Stimulated activated CD8-positive, alpha-beta memory T cell treated with anti-CD3 and anti-CD28 coated beads, Interleukin-2, amount 100 ng/mL, for 1 hour (primary cell): ENCODE data around the gene LMX1B.

Source experiments
- DNase-seq, 2 donors: peaks; one replicate each; pipeline ENCODE4 v3.0.0-alpha.2; 2020; ENCODE audit warnings: low read depth in 2 of 2

Gene LMX1B

DNA sequence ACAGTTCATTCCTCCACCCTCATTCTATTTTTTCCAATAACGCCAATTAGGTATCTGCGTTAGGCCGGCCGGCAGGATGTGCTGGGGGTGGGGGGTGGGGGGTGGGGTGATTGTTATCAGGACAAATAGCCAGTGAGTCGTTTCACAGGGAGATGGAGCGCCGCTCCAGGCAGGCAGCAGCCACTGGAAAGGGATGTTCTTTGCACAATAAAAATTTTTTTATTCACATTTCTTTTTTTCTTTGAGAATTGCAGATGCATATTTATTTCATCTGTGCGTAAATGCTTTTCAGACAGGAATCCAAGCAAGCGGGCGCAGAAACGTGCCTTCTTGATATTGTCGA lies 4.1 kb downstream of the LMX1B start:
- DNase-seq = no peak

GRCh38 chr9:126618190-126618584 lies 4.5 kb downstream of the LMX1B start:
- no peak for DNase-seq

DNA sequence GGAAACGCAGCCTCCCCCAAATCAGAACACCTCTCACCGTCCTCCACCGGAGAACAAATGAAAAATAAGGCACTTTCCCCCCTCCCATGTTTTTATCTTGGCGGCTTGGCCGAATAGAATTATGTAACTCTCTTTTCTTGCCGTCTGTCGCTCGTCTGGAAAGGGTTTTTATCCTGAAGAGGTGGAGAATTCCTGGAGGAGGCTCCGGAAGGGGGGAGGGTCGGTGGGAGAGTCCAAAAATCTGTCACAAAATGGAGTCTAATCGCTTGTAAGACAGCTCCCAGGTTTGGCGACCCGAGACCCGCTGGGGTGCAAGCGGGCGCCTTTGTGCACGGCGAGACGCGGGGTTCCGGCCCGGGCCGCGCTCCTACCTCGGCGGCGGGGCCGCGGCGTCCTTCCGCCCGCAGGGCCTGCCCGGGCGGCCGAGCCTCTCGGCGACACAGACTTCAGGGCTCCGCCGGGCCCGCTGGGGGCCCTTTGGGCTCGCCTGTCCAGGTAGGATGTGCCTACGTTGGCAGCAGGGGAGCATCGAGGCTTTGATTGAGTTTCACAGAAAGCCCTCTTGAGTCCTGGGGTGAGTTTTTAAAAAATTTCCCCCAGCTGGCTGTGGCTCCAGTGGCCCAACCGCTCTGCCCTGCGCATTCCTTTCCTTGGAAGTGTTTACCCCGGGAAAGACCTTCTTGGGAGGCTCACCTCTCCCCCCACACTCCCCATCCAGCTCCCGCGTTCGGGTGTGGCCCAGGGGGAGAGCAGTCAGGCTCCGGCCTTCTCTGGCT lies 5.0 kb downstream of the LMX1B start:
- no peak for DNase-seq

- no peak for DNase-seq
These were observed 5.8 kb downstream of the LMX1B start for GRCh38 chr9:126619361-126620135.

DNA sequence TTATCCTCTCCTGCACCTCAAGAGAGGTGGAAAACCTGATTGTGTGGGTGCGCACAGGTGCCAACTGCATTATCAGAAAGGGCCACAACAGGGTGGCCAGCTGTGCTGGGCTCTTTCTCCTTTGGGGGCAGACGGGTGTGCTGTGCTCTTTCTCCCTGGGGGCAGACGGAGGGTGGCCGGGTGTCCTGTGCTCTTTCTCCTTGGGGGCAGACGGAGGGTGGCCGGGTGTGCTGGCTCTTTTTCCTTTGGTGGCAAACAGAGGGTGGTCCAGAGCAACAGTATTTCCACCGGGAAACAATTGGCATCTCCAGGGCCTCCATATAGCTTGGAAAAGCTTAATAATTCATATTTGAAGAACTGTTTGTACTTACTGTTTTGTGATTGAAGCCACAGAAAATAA lies 6.8 kb downstream of the LMX1B start:
- no peak for DNase-seq

DNA sequence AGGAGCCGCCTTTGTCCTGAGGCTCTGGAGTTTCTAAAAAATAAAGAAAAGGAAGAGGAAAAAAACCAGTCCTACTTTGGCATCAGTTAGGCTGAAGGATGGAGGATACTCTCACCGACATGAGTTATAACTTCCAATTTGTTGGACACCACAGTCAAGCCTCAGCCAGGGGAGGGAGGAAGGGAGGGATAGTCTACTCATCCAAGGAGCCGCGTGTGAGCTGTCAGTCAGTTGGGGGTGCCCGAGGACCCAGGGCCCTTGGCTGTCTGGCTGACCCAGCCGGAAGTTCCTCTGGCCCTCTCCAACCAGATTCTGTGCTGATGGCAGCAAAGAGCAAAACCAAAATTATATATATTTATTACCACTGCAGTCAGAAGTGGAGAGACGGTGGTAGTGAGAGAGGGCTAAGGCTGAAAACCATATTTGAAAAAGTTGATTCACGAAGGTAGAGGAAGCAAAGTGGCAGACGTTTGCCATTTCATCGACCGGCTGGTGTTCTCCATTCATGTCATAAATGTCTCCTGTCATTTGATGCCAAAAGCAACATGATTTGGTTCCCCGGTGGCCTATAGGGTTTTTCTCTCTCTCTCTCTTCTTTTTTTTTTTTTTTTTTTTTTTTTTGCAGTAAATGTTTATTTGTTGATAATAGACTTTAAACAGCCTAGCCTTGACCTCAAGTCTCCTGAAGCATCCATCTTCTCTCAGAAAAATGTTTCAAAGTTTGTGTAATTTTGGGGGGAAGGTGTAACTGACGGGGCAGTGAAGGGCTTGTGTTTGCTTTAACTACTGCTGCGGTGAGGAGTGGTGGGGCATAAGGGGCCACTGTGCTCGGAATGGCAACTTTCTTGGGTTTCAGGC lies 7.6 kb downstream of the LMX1B start:
- DNase-seq = no peak

GRCh38 chr9:126621919-126622735 lies 8.4 kb downstream of the LMX1B start:
- DNase-seq = no peak

- no peak for DNase-seq
These were observed 9.6 kb downstream of the LMX1B start for GRCh38 chr9:126623314-126623666.

GRCh38 chr9:126623667-126624478 lies 10.1 kb downstream of the LMX1B start:
- no peak for DNase-seq

- no peak for DNase-seq
These were observed 10.7 kb downstream of the LMX1B start for GRCh38 chr9:126624479-126624826.

GRCh38 chr9:126624912-126625311 lies 11.2 kb downstream of the LMX1B start:
- no peak for DNase-seq

GRCh38 chr9:126625329-126626126 lies 11.8 kb downstream of the LMX1B start:
- no peak for DNase-seq

DNA sequence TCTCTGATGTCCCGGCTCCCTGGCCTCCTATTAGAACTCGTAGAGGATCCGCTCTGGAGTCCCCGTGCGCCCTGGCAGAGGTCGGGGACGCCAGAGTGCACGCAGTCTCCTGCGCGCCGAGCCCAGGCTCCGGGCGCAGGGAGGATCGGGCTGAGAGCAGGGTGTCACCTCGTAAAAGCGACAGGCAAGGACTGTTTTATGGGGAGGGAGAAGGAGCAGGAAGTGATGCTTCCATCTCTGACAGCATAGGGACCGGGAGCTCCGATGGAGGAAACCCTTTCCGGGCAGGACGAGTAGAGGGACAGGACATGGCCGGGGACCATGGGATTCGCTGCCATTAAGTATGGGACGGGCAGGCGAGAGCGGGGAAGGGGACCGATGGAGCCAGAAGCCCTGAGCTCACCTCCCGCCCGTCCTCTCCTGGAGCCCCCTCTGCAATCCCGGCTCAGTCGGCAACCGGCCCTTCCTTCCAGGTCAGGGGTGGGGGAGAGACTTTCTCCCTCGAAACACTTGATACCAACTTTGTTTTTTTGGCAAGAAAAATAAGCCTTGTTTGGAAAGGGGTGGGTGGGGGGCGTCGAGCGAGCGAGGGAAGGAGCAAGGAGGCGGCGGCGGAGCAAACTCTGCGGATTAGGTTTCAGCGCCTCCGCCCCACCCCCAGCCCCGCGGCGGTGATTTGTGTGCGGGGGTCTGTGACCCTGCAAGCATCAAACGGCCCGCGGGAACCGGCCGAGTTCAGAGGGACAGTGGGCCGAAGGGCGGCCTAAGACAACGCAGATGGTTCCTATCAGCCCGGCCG lies 12.6 kb downstream of the LMX1B start:
- no peak for DNase-seq

DNA sequence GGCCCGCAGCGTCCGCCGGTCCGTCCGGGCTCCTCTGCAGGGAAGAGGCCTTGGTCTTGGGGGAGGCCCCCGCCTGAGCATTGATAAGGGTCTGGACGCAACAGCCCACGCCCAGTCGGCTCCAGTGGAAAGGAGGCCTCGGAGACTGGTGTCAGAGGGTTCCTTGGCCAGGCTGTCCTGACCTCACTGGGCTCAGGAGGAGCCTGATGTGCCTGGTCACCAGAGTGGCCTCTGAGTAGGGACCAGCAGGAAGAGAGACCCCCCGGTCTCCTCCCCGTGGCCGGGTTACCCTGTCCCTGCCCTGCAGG lies 13.2 kb downstream of the LMX1B start:
- DNase-seq = no peak

- DNase-seq = no peak
These were observed 14.4 kb downstream of the LMX1B start for GRCh38 chr9:126628146-126628545.

DNA sequence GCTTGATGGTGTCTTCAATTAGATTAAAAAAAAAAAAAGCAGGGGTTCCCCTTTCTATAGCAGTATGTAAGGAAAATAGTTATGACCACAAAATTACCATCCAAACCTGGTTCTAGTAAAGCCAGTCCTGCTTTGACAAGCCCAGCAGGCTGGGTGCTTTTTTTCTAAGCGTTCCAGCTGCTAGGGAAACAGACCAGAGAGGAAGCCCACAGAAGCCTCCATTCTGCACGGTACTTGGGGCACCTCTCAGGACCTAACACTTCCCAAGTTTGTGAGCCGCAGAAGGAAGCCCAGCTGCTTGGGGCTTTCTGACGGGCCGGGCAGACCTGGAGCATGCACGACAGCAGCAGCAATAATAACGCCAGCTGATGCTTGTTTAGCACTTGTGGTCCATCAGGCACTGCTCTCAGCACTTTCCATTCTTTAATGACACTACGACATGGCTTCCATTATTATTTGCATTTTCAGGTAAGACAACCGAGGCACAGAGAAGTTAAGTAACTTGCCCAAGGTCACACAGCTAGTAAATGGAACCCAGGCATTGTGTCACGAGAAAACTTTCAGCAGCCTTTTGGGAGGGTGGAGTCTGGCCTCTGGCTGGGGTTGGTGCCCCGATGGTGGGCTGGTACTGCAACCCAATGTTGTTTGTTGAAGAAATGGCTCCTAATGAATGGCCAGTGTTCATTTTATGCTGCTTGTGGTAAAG lies 15.4 kb downstream of the LMX1B start:
- no peak for DNase-seq

DNA sequence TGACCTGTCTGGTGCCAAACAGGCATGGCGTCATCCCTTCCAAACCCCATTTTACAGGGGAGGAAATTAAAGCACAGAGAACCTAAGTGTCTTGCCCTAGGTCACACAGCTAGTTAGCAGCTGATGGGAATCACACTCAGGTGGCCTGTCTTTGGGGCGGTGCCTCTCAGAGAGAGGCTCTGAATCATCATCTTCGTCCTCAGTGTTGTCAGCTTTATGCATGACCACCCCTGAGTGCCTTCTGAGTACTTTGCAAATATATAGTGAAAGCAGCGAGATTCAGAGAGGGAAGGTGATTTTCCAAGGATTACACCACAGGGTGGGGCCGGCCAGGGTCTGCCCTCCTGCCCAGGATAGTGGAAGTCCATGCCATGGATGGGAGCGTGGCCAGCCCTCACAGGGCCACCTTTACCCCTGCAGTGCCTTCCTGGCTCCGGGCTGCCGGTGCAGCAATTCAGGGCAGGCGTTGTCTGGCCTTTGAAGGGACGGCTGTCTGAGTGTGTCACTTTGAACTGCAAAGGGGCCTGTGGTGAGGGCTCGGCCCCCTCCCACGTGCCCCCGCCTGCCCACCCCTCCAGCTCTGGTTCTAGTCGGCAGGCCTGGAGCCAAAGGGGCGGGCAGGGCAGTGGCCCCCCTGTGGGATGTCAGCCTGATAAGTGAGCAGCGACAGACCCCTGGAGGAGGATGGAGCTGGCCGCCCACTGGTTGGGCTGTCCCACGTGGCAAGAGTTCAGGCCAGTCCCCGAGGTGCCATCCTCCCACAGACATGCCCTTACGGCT lies 16.9 kb downstream of the LMX1B start:
- no peak for DNase-seq

GRCh38 chr9:126631254-126631653 lies 17.5 kb downstream of the LMX1B start:
- no peak for DNase-seq
